Esophagus muscularis mucosa (tissue), 4 donors: Measurements from ENCODE around the gene ZNF469.

Source experiments
- CTCF ChIP-seq, 3 experiments: fragments of 200-600 bp in 2 of 3; fragments of 450-650 bp in 1 of 3; sonication (generic) in 2 of 3; IDR thresholded peaks; one replicate each; pipeline ENCODE4 v1.5.1; 2017 to 2019; ENCODE audit warnings: antibody characterized with exemption in 3 of 3, mild to moderate bottlenecking in 2 of 3, moderate library complexity in 1 of 3
- EP300 ChIP-seq: sonication (generic); formaldehyde crosslinking; IDR thresholded peaks from one replicate; pipeline ENCODE4 v1.6.1; 2017; ENCODE audit warnings: antibody characterized with exemption
- POLR2A ChIP-seq: fragments of 450-650 bp; IDR thresholded peaks from one replicate; pipeline ENCODE4 v1.6.1; 2017; ENCODE audit warnings: antibody characterized with exemption, moderate library complexity, mild to moderate bottlenecking, low read depth
- POLR2AphosphoS5 ChIP-seq, 2 donors: sonication (generic); formaldehyde crosslinking; IDR thresholded peaks; one replicate each; pipeline ENCODE4 v1.6.1; 2017; ENCODE audit warnings: antibody characterized with exemption in 2 of 2

DNA sequence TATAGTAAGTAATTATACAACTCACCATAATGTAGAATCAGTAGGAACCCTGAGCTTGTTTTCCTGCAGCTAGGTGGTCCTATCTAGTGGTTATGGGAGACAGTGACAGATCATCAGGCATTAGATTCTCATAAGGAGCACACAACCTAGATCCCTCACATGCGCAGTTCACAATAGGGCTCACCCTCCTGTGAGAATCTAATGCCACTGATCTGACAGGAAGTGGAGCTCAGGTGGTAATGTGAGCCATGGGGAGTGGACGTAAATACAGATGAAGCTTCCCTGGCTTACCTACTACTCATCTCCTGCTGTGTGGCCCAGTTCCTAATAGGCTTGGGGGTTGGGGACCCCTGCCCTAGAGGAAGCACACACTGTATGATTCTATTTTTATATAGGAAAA, 21.8 kb upstream of the ZNF469 start:
- TF ChIP-seq POLR2AphosphoS5 (IDR thresholded peaks at IDR 0.05) (no peak), CTCF (IDR thresholded peaks at IDR 0.05) (no peak), EP300 (no peak), POLR2A (no peak)
